ENCODE measurements around the gene HCN3. TPM values are rescaled to one million over a fixed set of nuclear protein-coding genes. Genes with fewer than 3 reads are reported as not detected.

The HCN3 gene
- total RNA-seq, 2 experiments from 2014 or later = 1.5 TPM

GRCh38 chr1:155320661-155321617 is 43.7 kb downstream of the HCN3 start, which contains the start of gene RUSC1:
TSS of gene RUSC1 (plus strand) at chr1:155320894. CDS start at chr1:155321774, 880 bp downstream.
- DNase-seq = peak; percentile 85
- intact Hi-C loops (cut with micrococcal nuclease) = loop anchor here (5.0 kb wide), 1 partner anchor 44 kb away; the partner anchor contains the start of gene HCN3
- H3K36me3 Mint-ChIP-seq (ENCODE audit: low read depth) = peaks cover 39% of the 10 kb centered on the region
- TF ChIP-seq, protein P1, sequence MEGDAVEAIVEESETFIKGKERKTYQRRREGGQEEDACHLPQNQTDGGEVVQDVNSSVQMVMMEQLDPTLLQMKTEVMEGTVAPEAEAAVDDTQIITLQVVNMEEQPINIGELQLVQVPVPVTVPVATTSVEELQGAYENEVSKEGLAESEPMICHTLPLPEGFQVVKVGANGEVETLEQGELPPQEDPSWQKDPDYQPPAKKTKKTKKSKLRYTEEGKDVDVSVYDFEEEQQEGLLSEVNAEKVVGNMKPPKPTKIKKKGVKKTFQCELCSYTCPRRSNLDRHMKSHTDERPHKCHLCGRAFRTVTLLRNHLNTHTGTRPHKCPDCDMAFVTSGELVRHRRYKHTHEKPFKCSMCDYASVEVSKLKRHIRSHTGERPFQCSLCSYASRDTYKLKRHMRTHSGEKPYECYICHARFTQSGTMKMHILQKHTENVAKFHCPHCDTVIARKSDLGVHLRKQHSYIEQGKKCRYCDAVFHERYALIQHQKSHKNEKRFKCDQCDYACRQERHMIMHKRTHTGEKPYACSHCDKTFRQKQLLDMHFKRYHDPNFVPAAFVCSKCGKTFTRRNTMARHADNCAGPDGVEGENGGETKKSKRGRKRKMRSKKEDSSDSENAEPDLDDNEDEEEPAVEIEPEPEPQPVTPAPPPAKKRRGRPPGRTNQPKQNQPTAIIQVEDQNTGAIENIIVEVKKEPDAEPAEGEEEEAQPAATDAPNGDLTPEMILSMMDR (IDR thresholded peaks at IDR 0.05) = no peak
- peaks cover 40% of the 10 kb centered on the region for H3K4me1 Mint-ChIP-seq (ENCODE audit: low read depth)
- CTCF ChIA-PET = interaction anchor here (0.8 to 6.1 kb wide), 10 partner anchors 11 to 179 kb away, joined by 3 to 170 read pairs (median 4); partner anchors contain the start of gene FDPS
- peak; percentile 35 for ATAC-seq
- H3K27me3 Mint-ChIP-seq = no peaks in the 10 kb centered on the region
- POLR2A ChIA-PET = interaction anchor here (0.6 to 4.8 kb wide), 7 partner anchors 11 to 288 kb away, joined by 3 to 31 read pairs (median 4); partner anchors contain the start of gene FDPS
- peak within 1 kb of the TSS; percentile 81 for H3K4me3 Mint-ChIP-seq
- H3K27ac Mint-ChIP-seq = no peak within 1 kb of the TSS
- H3K9me3 Mint-ChIP-seq = no peaks in the 10 kb centered on the region

DNA sequence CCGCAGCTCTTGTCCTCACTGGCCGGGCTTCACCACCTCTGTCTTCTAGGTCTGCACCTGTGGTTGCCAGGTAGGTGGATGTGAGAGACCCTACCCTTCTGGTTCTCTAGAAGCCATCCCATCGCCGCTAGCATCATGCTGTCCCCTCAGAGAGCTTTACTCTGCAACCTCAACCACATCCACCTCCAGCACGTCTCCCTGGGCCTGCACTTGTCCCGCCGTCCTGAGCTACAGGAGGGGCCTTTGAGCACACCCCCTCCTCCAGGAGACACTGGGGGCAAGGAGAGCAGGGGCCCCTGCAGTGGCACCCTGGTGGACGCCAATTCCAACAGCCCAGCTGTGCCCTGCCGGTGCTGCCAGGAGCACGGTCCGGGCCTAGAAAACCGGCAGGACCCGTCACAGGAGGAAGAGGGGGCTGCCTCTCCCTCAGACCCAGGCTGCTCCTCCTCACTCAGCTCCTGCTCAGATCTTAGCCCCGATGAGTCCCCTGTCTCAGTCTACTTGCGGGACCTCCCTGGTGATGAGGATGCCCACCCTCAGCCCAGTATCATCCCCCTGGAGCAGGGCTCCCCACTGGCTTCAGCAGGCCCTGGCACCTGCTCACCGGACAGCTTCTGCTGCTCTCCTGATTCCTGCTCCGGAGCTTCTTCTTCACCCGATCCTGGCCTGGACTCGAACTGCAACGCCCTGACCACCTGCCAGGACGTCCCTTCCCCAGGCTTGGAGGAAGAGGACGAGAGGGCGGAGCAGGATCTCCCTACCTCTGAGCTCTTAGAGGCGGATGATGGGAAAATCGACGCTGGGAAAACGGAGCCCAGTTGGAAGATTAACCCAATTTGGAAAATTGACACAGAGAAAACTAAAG is 44.6 kb downstream of the HCN3 start:
- Mint-ChIP-seq H3K27me3 (no peaks in the 10 kb centered on the region), H3K4me1 (ENCODE audit: low read depth) (peaks cover 43% of the 10 kb centered on the region), H3K36me3 (ENCODE audit: low read depth) (peaks cover 33% of the 10 kb centered on the region), H3K9me3 (no peaks in the 10 kb centered on the region), H3K4me3 (peak overlapping the region; percentile 81), H3K27ac (no peak overlapping the region)
- intact Hi-C loops (cut with micrococcal nuclease) = loop anchor here (5.0 kb wide), 1 partner anchor 45 kb away; the partner anchor contains the start of gene HCN3
- DNase-seq = peak; percentile 19
- no peak for ATAC-seq
- TF ChIP-seq, protein P1 (IDR thresholded peaks at IDR 0.05) = no peak
- CTCF ChIA-PET = interaction anchor here (0.8 to 6.1 kb wide), 16 partner anchors 11 to 237 kb away, joined by 3 to 170 read pairs (median 4); partner anchors contain the start of genes CLK2, FDPS, KRTCAP2 and MTX1
- POLR2A ChIA-PET = interaction anchor here (0.6 to 4.8 kb wide), 8 partner anchors 12 to 287 kb away, joined by 3 to 31 read pairs (median 5); partner anchors contain the start of genes FDPS, SCAMP3 and THBS3

- intact Hi-C loops (cut with micrococcal nuclease) = loop anchor here (5.0 kb wide), 1 partner anchor 45 kb away; the partner anchor contains the start of gene HCN3
- Mint-ChIP-seq H3K27me3 (no peaks in the 10 kb centered on the region), H3K36me3 (ENCODE audit: low read depth) (peaks cover 33% of the 10 kb centered on the region), H3K9me3 (no peaks in the 10 kb centered on the region), H3K27ac (no peak overlapping the region), H3K4me1 (ENCODE audit: low read depth) (peaks cover 43% of the 10 kb centered on the region), H3K4me3 (peak overlapping the region; percentile 81)
- TF ChIP-seq, protein P1 (IDR thresholded peaks at IDR 0.05) = no peak
- DNase-seq (peak; percentile 36), ATAC-seq (no peak)
- CTCF ChIA-PET = interaction anchor here (0.8 to 6.1 kb wide), 16 partner anchors 11 to 238 kb away, joined by 3 to 170 read pairs (median 4); partner anchors contain the start of genes CLK2, FDPS, KRTCAP2 and MTX1
- POLR2A ChIA-PET = interaction anchor here (1.1 to 4.8 kb wide), 8 partner anchors 13 to 287 kb away, joined by 3 to 31 read pairs (median 5); partner anchors contain the start of genes FDPS, SCAMP3 and THBS3
Measured at GRCh38 chr1:155322571-155322952, 45.3 kb downstream of the HCN3 start.

DNA sequence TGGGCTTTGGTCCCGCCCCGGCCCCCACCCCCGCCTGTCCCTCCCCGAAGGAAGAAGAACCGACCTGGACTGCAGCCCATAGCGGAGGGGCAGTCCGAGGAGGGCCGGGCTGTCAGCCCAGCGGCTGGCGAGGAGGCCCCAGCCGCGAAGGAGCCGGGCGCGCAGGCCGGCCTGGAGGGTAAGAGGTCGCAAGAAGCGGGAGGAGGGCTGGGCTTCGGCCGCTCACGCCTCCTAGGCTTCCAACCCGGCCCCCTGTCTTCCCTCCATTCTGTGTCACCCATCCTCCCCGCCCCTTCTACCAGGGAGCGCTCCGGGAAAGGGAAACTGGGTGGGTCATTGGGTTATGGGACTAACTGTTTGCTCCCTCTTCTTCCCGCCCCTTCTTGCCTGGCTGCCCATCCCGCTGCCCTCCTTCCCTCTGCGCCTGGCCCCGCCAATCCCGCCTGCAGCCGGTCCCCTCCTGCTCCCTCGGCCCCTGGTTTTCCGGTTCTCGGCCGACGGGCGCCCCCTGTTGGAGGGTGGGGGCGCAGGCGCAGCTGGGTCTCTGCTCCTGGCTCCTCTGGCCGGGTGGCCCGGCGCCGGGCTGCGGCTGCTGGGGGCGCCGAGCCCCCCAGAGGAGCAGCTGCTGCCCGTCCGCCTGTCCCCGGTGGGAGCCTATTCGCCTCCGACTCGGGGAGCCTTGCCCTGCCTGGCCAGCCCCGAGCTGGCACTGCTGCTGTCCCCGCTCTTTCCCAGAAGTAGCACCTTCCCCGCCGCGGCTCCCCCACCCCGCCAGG is 45.9 kb downstream of the HCN3 start:
- ChIA-PET CTCF (interaction anchor here (0.8 to 6.1 kb wide), 30 partner anchors 9 to 273 kb away, joined by 3 to 170 read pairs (median 4); partner anchors contain the start of genes CLK2, ENTREP3, FDPS and HCN3), POLR2A (interaction anchor here (0.6 to 4.8 kb wide), 9 partner anchors 13 to 129 kb away, joined by 3 to 31 read pairs (median 5); partner anchors contain the start of genes FDPS, SCAMP3 and THBS3)
- H3K9me3 Mint-ChIP-seq = no peaks in the 10 kb centered on the region
- peak; percentile 57 for ATAC-seq
- no peaks in the 10 kb centered on the region for H3K27me3 Mint-ChIP-seq
- DNase-seq = peak; percentile 88
- TF ChIP-seq, protein P1 (IDR thresholded peaks at IDR 0.05) = peak; percentile 94
- intact Hi-C loops (cut with micrococcal nuclease) = loop anchor here (5.0 kb wide), 1 partner anchor 46 kb away; the partner anchor contains the start of gene HCN3
- peak overlapping the region; percentile 81 for H3K4me3 Mint-ChIP-seq
- peak overlapping the region; percentile 75 for H3K27ac Mint-ChIP-seq
- H3K4me1 Mint-ChIP-seq (ENCODE audit: low read depth) = peaks cover 43% of the 10 kb centered on the region
- peaks cover 29% of the 10 kb centered on the region for H3K36me3 Mint-ChIP-seq (ENCODE audit: low read depth)

All from activated CD8-positive, alpha-beta T cell treated with anti-CD3 and anti-CD28 coated beads for 36 hours (primary cell).